Keratinocyte (primary cell): ENCODE measurements around the gene TMOD1. TPM values are rescaled to one million over a fixed set of nuclear protein-coding genes. Genes with fewer than 3 reads are reported as not detected.

ENCODE experiments used
- DNase-seq: peaks from one replicate; pipeline ENCODE4 v3.0.0-alpha.2; 2011; ENCODE audit warnings: low read depth, missing footprints, low spot score
- FAIRE-seq: peaks from 2 replicates; lab custom pipeline; 2011; peaks lifted over from hg19 to GRCh38; lab: Jason Lieb, UNC
- H2AFZ ChIP-seq: 2 replicates; pipeline ENCODE4 v1.6.0; 2012; ENCODE audit warnings: low read length, control low read depth, inconsistent platforms; ENCODE audit not compliant: control insufficient read depth
- H3K27ac ChIP-seq: 2 replicates; pipeline ENCODE4 v1.5.1; 2011; ENCODE audit warnings: low read length; ENCODE audit not compliant: control insufficient read depth, insufficient read depth
- H3K27me3 ChIP-seq: 3 replicates; pipeline ENCODE4 v1.6.0; 2011; ENCODE audit warnings: low read length; ENCODE audit not compliant: control insufficient read depth, insufficient read depth; ENCODE audit errors: extremely low read depth
- H3K36me3 ChIP-seq, 2 experiments: 2 replicates in 1 of 2; 3 replicates in 1 of 2; pipeline ENCODE4 v1.5.1; 2011; ENCODE audit warnings: low read length in 2 of 2, mild to moderate bottlenecking in 1 of 2; ENCODE audit not compliant: control insufficient read depth in 2 of 2, insufficient read depth in 2 of 2; ENCODE audit errors: extremely low read depth in 1 of 2
- H3K4me1 ChIP-seq: 3 replicates; pipeline ENCODE4 v1.5.1; 2011; ENCODE audit warnings: low read length; ENCODE audit not compliant: control insufficient read depth, insufficient read depth; ENCODE audit errors: extremely low read depth
- H3K4me2 ChIP-seq: 3 replicates; pipeline ENCODE4 v1.6.0; 2011; ENCODE audit warnings: low read depth, low read length; ENCODE audit not compliant: control insufficient read depth, insufficient read depth; ENCODE audit errors: extremely low read depth
- H3K4me3 ChIP-seq, 3 experiments: fragments of 200-600 bp in 1 of 3; sonication (generic) in 1 of 3; 2 replicates in 2 of 3; 3 replicates in 1 of 3; pipeline ENCODE4 v1.5.1; 2011 to 2016; ENCODE audit warnings: low read length in 3 of 3, mild to moderate bottlenecking in 3 of 3, control low read depth in 2 of 3, inconsistent platforms in 1 of 3, low read depth in 1 of 3, mixed read lengths in 1 of 3, mixed run types in 1 of 3, moderate library complexity in 1 of 3; ENCODE audit not compliant: control insufficient read depth in 2 of 3, insufficient read depth in 2 of 3; ENCODE audit errors: extremely low read depth in 1 of 3
- H3K79me2 ChIP-seq: 2 replicates; pipeline ENCODE4 v1.6.0; 2012; ENCODE audit warnings: low read length; ENCODE audit not compliant: control insufficient read depth, insufficient read depth
- H3K9ac ChIP-seq: 3 replicates; pipeline ENCODE4 v1.6.0; 2011; ENCODE audit warnings: low read length; ENCODE audit not compliant: control insufficient read depth, insufficient read depth; ENCODE audit errors: extremely low read depth
- H3K9me1 ChIP-seq: 3 replicates; pipeline ENCODE4 v1.6.0; 2011; ENCODE audit warnings: low read length; ENCODE audit not compliant: control insufficient read depth, insufficient read depth; ENCODE audit errors: extremely low read depth
- H3K9me3 ChIP-seq: 2 replicates; pipeline ENCODE4 v1.5.1; 2012; ENCODE audit warnings: low read depth, low read length; ENCODE audit not compliant: control insufficient read depth
- H4K20me1 ChIP-seq: 3 replicates; pipeline ENCODE4 v1.6.0; 2011; ENCODE audit warnings: low read length; ENCODE audit not compliant: control insufficient read depth, insufficient read depth; ENCODE audit errors: extremely low read depth
- EZH2 ChIP-seq: IDR thresholded peaks from one replicate; pipeline ENCODE4 v1.6.1; 2012; ENCODE audit warnings: inconsistent platforms, mild to moderate bottlenecking, low read length, moderate library complexity
- dilution Hi-C: fragments of 300-500 bp; cut with MboI; formaldehyde crosslinking; loops from one replicate; pipeline ENCODE4 v1.7.0; 2020; ENCODE audit warnings: low sequenced_read_pairs; ENCODE audit not compliant: extremely low pct_ligation_motif_present
- polyA plus RNA-seq, 5 experiments: library from polyadenylated mRNA; depleted of rRNA in 3 of 5; stranded (reverse) in 3 of 5; stranded (forward) in 1 of 5; unstranded in 1 of 5; fragments of >200 nt; gene quantifications; 1 replicate in 1 of 5; 2 replicates in 3 of 5; 3 replicates in 1 of 5; pipeline versions ENCODE4 v1.2.1 to v1.2.3, GENCODE V29; 2011 to 2012; ENCODE audit warnings: missing spikeins in 2 of 5, low read depth in 1 of 5, low replicate concordance in 1 of 5
- TF ChIP-seq, protein P1 (sequence below), 3 experiments: IDR thresholded peaks in 1 of 3; conservative IDR thresholded peaks in 1 of 3; optimal IDR thresholded peaks in 1 of 3; 2 replicates in 2 of 3; 3 replicates in 1 of 3; pipeline versions ENCODE3 to v1.5.1; 2011; ENCODE audit warnings: low read length in 3 of 3, mild to moderate bottlenecking in 3 of 3, moderate library complexity in 2 of 3, control low read depth in 1 of 3, inconsistent platforms in 1 of 3; ENCODE audit not compliant: insufficient read depth in 2 of 3; ENCODE audit errors: extremely low read depth in 1 of 3

The TMOD1 gene
- polyA plus RNA-seq, 1 donor (not counting 4 experiments of a cell fraction or from before 2014, with no cell fraction given), result not detected

- Histone ChIP-seq H3K27ac (no peak overlapping the region), H3K9ac (no peak overlapping the region), H3K4me2 (no peak overlapping the region), H3K9me3 (no peaks in the 10 kb centered on the region), H3K4me1 (no peaks in the 10 kb centered on the region), H3K36me3 (no peaks in the 10 kb centered on the region), H3K9me1 (no peaks in the 10 kb centered on the region), H2AFZ (no peak overlapping the region), H3K79me2 (no peaks in the 10 kb centered on the region), H3K4me3 (no peak overlapping the region), H4K20me1 (no peaks in the 10 kb centered on the region), H3K27me3 (peaks cover 39% of the 10 kb centered on the region)
- dilution Hi-C loops, result no loop called here
- FAIRE-seq, result no peak
- TF ChIP-seq, protein P1, sequence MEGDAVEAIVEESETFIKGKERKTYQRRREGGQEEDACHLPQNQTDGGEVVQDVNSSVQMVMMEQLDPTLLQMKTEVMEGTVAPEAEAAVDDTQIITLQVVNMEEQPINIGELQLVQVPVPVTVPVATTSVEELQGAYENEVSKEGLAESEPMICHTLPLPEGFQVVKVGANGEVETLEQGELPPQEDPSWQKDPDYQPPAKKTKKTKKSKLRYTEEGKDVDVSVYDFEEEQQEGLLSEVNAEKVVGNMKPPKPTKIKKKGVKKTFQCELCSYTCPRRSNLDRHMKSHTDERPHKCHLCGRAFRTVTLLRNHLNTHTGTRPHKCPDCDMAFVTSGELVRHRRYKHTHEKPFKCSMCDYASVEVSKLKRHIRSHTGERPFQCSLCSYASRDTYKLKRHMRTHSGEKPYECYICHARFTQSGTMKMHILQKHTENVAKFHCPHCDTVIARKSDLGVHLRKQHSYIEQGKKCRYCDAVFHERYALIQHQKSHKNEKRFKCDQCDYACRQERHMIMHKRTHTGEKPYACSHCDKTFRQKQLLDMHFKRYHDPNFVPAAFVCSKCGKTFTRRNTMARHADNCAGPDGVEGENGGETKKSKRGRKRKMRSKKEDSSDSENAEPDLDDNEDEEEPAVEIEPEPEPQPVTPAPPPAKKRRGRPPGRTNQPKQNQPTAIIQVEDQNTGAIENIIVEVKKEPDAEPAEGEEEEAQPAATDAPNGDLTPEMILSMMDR (optimal IDR thresholded peaks at IDR 0.05 in 1 of 3, IDR thresholded peaks at IDR 0.05 in 1 of 3, conservative IDR thresholded peaks at IDR 0.05 in 1 of 3; ENCODE audit: extremely low read depth in 1 of 3, insufficient read depth in 2 of 3, low read length in 3 of 3), result no peak
- no peak for TF ChIP-seq EZH2
- DNase-seq, result no peak
Measured at GRCh38 chr9:97556036-97556720, 54.7 kb downstream of the TMOD1 start.

DNA sequence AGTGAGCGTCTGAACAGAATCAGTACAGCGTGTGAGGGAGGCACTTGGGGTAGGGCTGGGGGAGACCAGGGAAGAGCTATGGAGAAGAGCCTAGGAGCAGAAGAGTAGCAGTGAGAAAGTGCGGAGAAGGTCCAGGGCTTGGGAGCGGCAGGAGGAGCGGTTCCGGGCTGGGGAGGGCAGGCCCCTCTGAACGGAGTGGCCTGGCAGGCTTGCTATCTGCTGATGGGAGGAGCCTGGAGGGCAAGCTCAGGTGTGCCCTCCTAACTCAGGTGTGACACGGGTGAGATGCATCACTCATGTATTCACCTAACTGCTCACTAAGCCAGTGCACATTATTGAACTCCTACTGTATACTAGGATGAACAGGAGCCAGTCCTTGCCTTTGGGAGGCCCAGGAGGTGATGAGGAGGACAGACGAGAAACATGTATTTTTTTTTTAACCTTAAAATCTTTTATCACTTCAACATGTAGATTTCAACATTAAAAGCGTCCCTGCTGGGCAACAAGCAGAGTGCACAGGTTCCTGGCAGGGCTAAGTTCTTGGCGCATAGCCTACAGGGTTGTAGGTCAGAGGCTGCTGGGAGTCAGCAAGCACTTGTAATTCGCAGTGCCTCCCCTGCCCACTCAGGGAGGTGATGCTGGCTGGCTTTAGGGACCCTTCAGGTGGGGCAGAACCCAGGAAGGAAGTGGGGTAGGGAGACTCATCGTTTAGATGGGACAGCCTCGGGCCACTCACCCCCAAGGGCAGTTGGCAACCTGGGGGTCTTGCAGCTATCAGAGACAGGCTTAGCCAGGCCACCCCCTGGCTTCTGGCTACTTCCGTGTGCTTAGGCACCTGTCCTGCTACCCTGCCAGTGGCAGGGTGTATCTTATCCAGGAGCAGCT lies 55.5 kb downstream of the TMOD1 start:
- H3K79me2 ChIP-seq, result no peaks in the 10 kb centered on the region
- H3K9me1 ChIP-seq, result no peaks in the 10 kb centered on the region
- H4K20me1 ChIP-seq, result no peaks in the 10 kb centered on the region
- FAIRE-seq, result no peak
- H2AFZ ChIP-seq, result no peak overlapping the region
- peaks cover 39% of the 10 kb centered on the region for H3K27me3 ChIP-seq
- H3K9ac ChIP-seq, result no peak overlapping the region
- H3K9me3 ChIP-seq, result no peaks in the 10 kb centered on the region
- no peak overlapping the region for H3K4me2 ChIP-seq
- H3K27ac ChIP-seq, result no peak overlapping the region
- H3K4me3 ChIP-seq, result no peak overlapping the region
- no peaks in the 10 kb centered on the region for H3K36me3 ChIP-seq
- TF ChIP-seq EZH2, result no peak
- TF ChIP-seq, protein P1 (optimal IDR thresholded peaks at IDR 0.05 in 1 of 3, IDR thresholded peaks at IDR 0.05 in 1 of 3, conservative IDR thresholded peaks at IDR 0.05 in 1 of 3; ENCODE audit: extremely low read depth in 1 of 3, insufficient read depth in 2 of 3, low read length in 3 of 3), result no peak
- dilution Hi-C loops, result no loop called here
- H3K4me1 ChIP-seq, result no peaks in the 10 kb centered on the region
- no peak for DNase-seq
